Measurements from ENCODE around the gene PLSCR4.

Gene PLSCR4

GRCh38 chr3:146195030-146195429, 55.9 kb downstream of the PLSCR4 start:
- DNase-seq (ENCODE audit: low read depth in 2 of 2): no peak

GRCh38 chr3:146191051-146191450, 59.9 kb downstream of the PLSCR4 start:
- no peak for DNase-seq (ENCODE audit: low read depth in 2 of 2)

- no peak for DNase-seq (ENCODE audit: low read depth in 2 of 2)
Observed at GRCh38 chr3:146189519-146190173, 61.3 kb downstream of the PLSCR4 start.

DNA sequence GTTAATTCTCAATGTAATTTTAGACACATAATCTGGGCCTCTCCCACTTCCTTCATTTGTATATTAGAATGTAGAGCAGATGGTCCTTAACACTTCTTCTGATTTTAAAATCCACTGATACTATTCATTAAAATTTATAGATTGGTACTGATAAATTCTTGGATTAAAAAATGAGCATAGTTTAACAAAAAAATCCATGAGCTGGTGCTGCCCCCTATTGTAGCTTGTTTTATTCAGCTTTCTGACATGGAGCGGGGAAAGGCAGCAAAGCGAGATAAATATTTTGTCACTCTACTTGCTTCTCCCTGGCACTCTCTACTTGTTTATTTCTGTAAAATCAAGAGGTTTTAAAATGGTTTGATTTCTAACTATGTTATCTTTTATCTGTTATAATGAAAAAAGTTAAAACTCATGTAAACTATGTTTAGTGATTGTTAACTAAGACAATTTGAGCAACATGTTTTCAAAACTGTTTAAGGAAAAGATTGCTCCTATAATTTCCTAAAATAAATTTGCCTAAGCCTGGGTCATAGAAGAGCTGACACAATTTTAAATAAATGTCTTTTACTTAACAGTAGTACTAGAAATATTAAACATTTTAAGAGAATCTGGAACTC, 63.5 kb downstream of the PLSCR4 start:
- no peak for DNase-seq (ENCODE audit: low read depth in 2 of 2)

DNA sequence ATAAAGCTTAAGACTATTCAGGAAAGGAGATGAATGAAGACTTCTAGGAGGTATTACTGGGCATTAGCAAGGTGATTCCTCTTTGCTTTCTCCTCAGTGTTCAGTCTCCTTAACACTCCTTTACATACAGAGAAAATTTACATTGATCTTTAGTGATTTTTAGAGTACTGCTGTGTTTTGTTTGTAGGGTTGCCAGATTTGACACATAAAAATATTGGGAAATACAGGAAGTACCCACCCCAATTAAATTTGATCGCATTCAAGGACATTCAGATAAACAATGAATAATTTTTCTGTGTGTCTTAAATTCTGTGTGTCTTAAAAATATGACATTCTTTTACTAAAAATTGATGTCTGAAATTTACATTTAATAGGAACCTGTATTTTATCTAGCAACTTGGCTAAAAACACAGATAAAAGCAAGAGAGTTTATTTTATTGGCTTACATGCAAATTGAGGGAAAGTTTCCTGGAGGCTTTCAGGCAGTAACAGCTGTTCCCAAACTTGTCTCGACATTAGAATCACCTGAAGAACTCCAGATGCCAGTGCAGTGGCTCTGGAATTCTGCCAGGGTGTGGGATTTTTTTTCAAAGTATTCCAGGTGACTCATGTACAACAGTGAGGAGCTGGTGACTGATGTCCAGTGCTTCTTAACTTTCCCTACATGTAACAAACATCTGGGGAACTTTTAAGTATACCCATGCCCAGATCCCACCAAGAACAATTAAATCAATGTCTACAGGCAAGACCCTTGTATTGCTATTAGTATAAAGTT, 66.5 kb downstream of the PLSCR4 start:
- no peak for DNase-seq (ENCODE audit: low read depth in 2 of 2)

- DNase-seq (ENCODE audit: low read depth in 2 of 2): no peak
Observed at GRCh38 chr3:146181216-146181615, 69.7 kb downstream of the PLSCR4 start.

DNA sequence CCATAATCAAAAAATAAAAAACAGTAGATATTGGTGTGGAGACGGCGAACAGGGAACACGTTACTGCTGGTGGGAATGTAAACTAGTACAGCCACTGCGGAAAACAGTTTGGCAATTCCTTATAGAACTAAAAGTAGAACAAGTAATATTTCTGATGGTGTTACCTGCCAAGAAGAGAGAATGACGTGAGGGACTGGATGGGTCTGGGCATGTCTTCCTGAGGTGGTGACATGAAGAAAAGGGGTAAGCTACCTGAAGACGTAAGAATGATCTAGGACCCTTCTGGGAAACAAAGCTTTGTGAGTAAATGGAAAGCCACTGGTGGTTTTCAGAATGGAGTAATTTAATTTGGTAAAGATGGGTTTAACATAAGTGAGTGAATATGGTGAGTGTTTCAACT, 70.5 kb downstream of the PLSCR4 start:
- no peak for DNase-seq (ENCODE audit: low read depth in 2 of 2)

- no peak for DNase-seq (ENCODE audit: low read depth in 2 of 2)
Observed at GRCh38 chr3:146178006-146178689, 72.8 kb downstream of the PLSCR4 start.

- DNase-seq (ENCODE audit: low read depth in 2 of 2): no peak
Observed at GRCh38 chr3:146177519-146177918, 73.4 kb downstream of the PLSCR4 start.

GRCh38 chr3:146177072-146177471, 73.8 kb downstream of the PLSCR4 start:
- no peak for DNase-seq (ENCODE audit: low read depth in 2 of 2)

- no peak for DNase-seq (ENCODE audit: low read depth in 2 of 2)
Observed at GRCh38 chr3:146172586-146172985, 78.3 kb downstream of the PLSCR4 start.

DNA sequence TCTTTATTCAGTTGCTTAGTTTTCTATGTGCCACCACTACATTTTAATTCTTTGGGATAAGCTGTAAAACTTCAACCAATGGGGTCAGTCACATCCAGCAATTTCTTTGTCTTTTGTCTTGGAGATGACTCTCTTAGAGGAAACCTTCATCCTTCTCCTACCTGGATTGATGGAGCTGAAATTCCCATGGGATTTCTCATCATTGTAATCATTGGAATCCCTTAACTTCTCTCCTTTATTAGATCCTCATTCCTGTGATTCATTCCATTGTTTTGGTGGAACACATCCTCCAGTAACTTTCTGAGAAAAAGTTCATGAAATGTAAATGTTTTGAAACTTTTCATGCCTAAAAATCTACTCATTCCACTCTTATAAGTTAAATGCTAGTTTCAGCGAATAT, 80.3 kb downstream of the PLSCR4 start:
- DNase-seq (ENCODE audit: low read depth in 2 of 2): no peak

GRCh38 chr3:146169891-146170290, 81.0 kb downstream of the PLSCR4 start:
- DNase-seq (ENCODE audit: low read depth in 2 of 2): no peak

DNA sequence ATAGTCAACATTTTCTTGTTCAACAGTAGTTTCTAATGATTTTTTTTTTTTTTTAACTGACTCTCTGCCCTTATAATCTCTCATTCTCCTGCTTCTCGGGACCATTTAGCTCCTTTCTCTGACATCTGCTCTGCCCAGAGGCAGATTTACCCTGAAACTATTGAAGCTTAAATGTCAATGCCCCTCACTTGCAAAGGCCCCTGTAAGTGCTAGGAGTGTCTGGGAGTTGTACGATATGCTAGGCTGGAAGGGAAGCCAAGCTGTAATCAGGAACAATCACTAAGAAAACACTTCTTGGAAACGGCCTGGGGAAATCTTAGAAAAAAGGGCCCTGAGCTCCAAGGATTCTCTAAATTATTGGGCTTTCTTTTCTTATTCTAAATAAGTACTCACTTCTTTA, 84.1 kb downstream of the PLSCR4 start:
- no peak for DNase-seq (ENCODE audit: low read depth in 2 of 2)

- no peak for DNase-seq (ENCODE audit: low read depth in 2 of 2)
Observed at GRCh38 chr3:146166415-146166821, 84.5 kb downstream of the PLSCR4 start.

- DNase-seq (ENCODE audit: low read depth in 2 of 2): no peak
Observed at GRCh38 chr3:146165877-146166276, 85.0 kb downstream of the PLSCR4 start.

- no peak for DNase-seq (ENCODE audit: low read depth in 2 of 2)
Observed at GRCh38 chr3:146164971-146165769, 85.7 kb downstream of the PLSCR4 start.

- no peak for DNase-seq (ENCODE audit: low read depth in 2 of 2)
Observed at GRCh38 chr3:146164506-146164905, 86.4 kb downstream of the PLSCR4 start.

- DNase-seq (ENCODE audit: low read depth in 2 of 2): no peak
Observed at GRCh38 chr3:146164071-146164470, 86.8 kb downstream of the PLSCR4 start.

DNA sequence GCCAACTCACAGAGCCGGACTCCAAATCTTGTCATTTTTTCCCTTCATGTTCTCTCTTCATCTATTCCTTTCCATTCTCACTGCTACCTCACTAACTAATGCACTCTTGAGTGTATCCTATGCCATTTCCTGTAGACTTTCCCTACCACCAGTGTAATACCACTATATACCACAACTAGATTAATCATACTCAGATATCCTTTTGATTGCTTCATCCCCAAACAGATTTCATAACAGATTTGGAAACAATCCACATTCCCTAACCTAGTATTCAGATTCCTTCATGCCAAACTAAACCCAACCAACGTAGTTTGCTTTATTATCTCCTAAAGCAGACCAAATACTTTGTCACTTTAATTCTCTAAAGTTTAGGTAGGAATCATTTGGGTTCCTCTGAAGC, 87.3 kb downstream of the PLSCR4 start:
- no peak for DNase-seq (ENCODE audit: low read depth in 2 of 2)

DNA sequence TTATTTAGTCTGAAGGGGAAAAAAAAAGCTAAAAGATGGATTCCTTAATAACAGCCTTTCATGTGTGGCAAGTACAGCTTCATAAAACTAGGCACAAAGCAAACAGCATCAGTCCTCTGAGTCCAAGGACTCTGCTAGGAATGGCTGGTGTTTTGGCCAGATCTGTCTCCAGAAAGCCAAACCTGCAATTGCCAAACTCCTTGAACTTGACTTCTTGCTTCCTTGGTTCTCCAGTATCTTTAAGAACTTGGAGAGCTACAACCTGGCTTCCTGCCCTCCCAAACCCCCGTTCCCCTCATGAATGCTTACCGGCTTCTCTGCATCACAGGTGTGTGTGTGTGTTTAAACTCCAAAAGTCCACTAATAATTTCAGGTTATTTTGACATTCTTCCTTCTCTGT, 88.3 kb downstream of the PLSCR4 start:
- no peak for DNase-seq (ENCODE audit: low read depth in 2 of 2)

DNA sequence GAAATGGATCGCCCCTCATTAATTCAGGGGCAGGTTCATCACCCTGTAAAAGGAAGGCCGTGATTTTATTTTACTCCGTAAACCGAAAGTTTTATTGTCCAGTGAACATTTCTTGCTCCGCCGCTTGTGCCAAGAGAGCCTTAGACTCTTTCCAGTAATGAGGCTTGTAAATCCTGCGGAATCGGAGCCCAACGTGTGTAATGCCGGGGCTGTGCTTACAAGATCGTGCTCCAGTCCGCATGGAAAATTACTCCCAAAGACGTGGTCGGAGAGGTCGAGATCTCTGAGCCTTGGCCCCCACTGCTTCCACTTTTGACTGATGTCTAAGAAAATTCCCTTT, 89.3 kb downstream of the PLSCR4 start:
- DNase-seq (ENCODE audit: low read depth in 2 of 2): no peak

Measured in stimulated activated CD4-positive, alpha-beta T cell treated with anti-CD3 and anti-CD28 coated beads, Interleukin-15, amount 100 ng/mL, for 48 hours (primary cell).